Right kidney (tissue), 1 donor: Measurements from ENCODE around the gene PLCB3.
A peak's percentile ranks its signal among the peaks of the same experiment; 100 is the strongest.
"Not testable (repeated sequence)": the region's sequence is repeated elsewhere in the genome, so short reads cannot be mapped to it uniquely, and the experiment has no call there.

Experiments
- DNase-seq: peaks from one replicate; pipeline ENCODE4 v3.0.0-alpha.2; 2016

The PLCB3 gene

DNA sequence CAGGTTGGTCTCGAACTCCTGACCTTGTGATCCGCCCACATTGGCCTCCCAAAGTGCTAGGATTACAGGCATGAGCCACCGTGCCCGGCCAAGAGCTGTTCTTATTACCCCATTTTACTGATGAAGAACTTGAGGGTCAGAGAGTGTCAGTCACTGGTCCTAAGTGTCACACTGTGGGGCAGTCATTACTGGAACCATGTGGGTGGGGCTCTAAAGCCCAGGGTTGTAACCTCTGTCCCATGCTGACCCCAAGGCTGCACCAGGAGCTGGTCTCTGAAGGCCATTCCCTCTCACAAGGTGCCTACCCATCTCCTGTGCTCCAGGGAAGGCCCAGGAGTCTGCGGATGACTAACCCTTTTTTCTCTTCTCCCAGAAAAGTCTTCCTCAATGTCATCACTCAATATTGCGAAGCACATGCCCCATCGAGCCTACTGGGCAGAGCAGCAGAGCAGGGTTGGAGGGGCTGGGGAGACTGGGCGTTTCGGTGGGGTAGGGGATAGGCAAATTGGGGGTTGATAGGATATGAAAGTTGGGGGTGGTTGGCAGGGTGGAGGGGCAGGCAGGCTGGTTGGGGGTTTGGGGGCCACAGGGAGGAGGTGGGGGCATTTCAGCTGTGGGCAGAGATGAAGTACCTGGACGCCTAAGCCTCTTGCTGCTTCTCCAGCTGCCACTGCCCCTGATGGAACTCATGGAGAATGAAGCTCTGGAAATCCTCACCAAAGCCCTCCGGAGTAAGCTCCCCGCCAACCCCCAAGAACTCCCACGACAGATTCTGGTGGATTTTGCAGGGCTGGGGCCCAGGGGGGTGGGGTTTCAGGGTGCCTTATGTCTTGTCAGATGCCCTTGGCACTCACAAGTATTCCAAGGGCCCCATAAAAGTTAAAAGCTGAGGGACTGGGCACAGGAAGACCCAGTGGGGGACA is 52.0 kb downstream of the PLCB3 start:
- DNase-seq, result no peak

GRCh38 chr11:64304032-64304315 is 52.6 kb downstream of the PLCB3 start:
- DNase-seq, result no peak

DNA sequence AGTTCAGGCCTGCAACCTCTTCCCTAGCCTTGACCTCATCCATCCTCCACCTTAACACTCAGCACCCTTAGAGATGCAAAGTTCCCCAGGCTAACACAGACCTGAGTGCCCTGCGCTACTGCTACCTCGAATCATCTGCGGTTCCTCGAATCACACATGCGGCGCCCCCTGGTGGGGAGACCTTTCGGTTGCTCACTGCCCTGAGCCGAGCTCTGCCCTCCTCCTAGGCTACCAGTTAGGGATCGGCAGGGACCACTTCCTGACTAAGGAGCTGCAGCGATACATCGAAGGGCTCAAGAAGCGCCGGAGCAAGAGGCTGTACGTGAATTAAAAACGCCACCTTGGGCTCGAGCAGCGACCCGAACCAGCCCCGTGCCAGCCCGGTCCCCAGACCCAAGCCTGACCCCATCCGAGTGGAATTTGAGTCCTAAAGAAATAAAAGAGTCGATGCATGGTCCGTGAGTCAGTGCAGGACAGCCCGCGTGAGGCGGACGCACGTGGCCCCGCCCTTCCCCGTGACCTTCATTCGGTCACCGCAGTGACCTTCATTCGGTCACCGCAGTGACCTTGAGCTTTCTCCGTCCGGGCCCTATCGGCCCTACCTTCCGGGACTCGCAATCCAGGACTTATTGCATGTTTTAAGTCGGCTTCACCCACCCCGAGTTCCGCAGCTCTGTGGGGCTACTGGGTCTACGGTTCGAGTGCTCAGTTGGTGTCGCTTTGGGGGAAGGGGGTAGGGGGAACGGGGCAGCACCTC is 53.2 kb downstream of the PLCB3 start:
- DNase-seq, result peak; percentile 87

- DNase-seq, result peak; percentile 94
Measured at GRCh38 chr11:64305075-64305690, 53.9 kb downstream of the PLCB3 start, which contains the start of gene ESRRA. Gene ESRRA (plus strand): TSS chr11:64305524. CDS start chr11:64307180, 1,656 bp downstream.

DNA sequence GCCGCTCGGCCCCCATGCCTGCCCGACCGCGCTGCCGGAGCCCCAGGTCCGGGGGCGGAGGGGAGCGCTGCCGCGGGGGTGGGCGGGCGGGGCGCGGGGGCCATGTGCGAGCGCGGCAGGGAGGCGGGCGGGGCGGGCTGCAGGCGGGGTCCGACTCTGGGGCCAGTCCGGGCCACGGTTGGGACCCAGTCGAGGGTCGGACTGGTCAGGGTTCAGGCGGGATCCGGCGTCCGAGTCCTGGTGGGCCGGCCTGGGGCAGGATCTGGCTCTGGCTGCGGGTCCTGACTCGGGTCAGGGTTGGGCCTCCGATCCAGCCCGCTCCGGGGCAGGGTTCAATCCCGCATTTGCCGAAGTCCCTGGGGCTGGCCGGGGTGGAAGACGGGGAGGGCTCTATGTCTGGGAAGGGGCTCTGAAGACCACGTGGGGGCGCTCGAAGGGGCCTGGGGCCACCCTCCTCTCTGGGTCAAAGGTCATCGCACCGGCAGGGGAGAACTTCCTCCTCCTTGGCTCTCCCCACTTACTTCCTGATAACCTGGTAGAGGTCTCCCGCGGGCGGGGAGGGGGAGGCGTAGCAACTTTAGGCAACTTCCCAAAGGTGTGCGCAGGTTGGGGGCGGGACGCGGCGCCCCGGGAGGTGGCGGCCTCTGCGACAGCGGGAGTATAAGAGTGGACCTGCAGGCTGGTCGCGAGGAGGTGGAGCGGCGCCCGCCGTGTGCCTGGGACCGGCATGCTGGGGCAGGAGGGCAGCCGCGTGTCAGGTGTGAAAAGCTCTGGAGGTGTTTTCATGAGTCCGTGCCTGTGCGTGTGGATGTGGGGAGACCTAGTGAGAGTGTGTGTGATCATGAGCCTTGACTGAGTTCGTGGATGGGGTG is 54.6 kb downstream of the PLCB3 start:
- peak; percentile 76 for DNase-seq

DNA sequence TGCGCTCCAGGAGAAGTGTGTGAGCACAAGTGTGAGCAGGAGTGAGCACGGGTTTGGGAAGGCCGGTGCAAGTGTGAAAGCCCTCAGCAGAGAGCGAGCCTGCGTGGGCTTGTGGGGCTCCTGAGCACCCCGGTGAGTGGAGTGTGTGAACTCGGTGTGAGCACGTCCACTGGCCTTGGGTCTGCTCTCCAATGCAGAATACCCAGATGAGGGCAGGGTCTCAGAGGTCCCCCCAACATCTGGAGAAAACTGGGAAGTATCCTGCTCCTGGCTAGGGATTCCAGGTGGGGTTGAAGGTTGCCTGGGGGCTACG is 55.2 kb downstream of the PLCB3 start:
- no peak for DNase-seq

- DNase-seq, result peak; percentile 47
Measured at GRCh38 chr11:64306876-64307622, 55.7 kb downstream of the PLCB3 start.

GRCh38 chr11:64307795-64308194 is 56.5 kb downstream of the PLCB3 start:
- not testable (repeated sequence) for DNase-seq

DNA sequence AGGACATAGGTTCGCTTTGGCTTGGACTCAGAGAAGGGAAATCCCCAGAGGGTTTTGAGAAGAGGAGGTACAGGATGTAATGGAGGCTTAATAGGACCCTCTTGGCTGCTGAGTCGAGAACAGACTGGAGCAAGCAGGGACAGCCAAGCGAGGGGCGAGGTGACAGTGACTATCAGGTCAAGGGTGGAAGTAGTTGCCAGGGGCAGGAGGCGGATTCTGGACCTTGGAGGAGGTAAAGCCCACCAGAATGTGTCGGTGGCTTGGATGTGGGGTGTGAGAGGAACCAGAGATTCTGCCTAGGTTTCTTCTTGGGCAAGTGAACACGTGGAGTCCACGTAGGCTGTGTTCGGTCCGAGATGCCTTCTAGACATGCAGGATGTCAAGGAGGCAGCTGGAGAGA is 61.6 kb downstream of the PLCB3 start:
- DNase-seq, result no peak

DNA sequence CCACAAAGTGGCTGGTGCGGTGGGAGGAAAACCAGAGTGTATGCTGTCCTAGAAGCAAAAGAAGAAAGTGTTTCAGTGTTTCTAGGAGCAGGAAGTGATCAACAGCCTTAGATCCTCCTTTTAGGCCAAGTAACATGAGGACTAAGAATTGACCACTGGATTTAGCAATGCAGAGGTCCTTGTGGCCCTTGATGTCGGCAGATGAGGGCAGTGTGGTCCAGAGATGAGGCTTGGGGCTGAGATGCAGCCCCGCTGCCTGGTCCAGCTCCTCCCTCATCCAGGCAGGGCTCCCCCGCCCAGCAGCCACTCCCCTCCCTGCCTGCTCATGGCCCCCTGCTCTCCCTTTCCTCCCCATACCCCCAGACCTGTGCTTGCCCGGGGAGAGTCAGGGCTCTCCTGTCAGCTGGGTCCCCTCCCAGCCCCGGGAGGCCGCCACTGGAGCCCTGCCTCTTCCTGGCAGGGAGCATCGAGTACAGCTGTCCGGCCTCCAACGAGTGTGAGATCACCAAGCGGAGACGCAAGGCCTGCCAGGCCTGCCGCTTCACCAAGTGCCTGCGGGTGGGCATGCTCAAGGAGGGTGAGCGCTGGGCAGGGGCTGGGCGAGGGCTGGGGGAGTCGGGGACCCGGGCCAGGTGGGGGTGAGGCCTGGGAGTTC is 62.3 kb downstream of the PLCB3 start:
- no peak for DNase-seq

- DNase-seq, result no peak
Measured at GRCh38 chr11:64314146-64314804, 62.9 kb downstream of the PLCB3 start.

GRCh38 chr11:64314805-64315561 is 63.7 kb downstream of the PLCB3 start:
- no peak for DNase-seq

- not testable (repeated sequence) for DNase-seq
Measured at GRCh38 chr11:64315667-64316526, 64.6 kb downstream of the PLCB3 start.

DNA sequence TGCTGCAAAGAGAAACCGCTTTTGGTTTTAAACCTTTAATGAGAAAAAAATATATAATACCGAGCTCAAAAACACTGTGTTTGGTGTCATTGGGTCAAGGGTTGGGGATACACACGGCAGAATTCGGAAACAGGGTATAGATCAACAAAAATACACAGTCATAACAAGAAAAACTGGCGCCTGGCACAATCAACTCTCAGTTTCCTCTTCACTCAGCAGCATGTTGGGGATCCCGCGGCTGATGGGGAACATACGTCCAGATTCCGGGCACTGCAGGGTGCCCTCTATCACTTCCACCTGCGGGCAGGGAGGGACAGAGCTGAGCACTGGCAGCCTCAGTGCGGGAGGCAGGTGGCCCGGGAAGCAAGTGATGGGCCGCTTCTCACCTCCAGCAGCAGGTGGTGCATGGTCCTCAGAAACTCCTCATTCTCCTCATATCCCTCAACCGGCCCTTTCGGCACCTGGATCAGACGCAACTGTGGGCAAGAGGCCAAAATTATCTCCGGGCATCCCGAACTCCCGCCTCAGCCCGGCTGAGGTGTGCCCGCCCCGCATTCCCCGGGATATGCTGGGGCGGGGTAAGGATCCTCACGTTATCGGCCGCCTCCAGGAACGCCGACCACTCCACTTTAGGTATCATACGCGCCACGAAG is 65.5 kb downstream of the PLCB3 start:
- DNase-seq, result no peak

DNA sequence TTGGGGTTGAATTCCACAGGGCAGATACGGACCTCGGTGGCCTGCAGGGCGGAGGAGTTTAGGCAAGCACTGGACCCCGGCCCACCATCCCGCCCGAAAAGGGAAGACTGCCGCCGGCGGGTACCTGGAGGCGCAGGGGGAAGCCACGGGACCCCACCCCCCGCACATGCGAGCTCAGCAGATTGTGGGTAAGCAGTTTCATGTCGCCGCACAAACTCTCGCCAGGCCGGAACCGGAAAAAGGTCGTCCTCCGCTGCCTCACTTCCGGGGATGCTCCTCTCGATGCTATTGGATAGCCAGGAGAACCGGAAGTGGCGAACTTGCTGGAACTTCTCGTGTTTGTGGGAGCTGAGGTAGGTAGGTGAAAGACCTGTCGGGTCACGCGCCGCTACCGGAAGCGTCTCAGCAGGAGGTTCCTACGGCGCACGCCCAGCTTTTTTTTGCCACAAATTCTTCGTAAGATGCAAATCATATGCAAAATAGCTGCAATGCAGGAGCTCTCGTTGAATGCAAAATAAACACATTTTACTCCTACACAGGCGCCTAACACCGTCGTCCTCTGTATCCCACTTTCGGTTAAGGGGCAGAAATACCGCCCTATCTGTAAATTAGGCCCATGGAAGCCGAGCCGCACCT is 66.1 kb downstream of the PLCB3 start, which contains the start of gene TRMT112:
TRMT112 (minus strand) TSS at position 235 of the 636 bp plus-strand sequence; CDS start at position 202, 33 bp downstream.
- DNase-seq, result no peak

DNA sequence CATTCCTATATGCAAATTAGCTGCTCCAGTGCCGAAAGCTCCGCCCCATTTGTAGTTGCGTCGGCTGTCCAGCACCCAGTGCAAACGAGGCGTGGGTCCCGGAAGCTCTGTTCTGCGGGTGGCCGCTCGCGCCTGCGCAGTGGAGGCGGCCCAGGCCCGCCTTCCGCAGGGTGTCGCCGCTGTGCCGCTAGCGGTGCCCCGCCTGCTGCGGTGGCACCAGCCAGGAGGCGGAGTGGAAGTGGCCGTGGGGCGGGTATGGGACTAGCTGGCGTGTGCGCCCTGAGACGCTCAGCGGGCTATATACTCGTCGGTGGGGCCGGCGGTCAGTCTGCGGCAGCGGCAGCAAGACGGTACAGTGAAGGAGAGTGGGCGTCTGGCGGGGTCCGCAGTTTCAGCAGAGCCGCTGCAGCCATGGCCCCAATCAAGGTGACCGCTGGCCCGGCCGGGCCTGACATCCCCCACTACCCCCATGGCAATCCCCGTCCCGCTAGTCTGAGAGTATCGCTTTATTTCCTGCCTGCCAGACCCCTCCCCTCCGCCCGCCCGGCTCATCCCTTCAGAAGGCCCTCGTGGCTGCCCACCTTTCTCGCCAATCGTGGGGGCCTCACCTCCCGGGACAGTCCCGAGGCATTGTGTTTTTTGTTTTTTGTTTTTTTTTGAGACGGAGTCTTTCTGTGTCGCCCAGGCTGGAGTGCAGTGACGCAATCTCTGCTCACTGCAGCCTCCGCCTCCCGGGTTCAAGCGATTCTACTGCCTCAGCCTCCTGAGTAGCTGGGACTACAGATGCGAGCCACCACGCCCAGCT is 66.8 kb downstream of the PLCB3 start, which contains the start of gene PRDX5:
PRDX5 (plus strand) TSS at position 161 of the 805 bp plus-strand sequence; CDS start at position 256, 95 bp downstream.
- DNase-seq, result peak; percentile 92
